ENCODE measurements around the gene CLNK.

Gene CLNK

GRCh38 chr4:10460313-10461047, 224.1 kb downstream of the CLNK start:
- Histone ChIP-seq H3K4me3 (ENCODE audit: low read depth in 1 of 2, low read length in 2 of 2) (no peak overlapping the region), H3K27ac (ENCODE audit: low read depth, low read length) (no peak overlapping the region), H3K9ac (ENCODE audit: low read length) (no peak overlapping the region), H3K27me3 (ENCODE audit: control insufficient read depth in 1 of 2, insufficient read depth in 2 of 2, low read length in 2 of 2) (peaks cover 10 to 25% of the 10 kb centered on the region in 2 donors), H3K9me3 (ENCODE audit: low read length) (no peaks in the 10 kb centered on the region), H3K4me1 (ENCODE audit: insufficient read depth, low read length) (peaks cover 12% of the 10 kb centered on the region), H3K36me3 (ENCODE audit: insufficient read depth, low read length) (no peaks in the 10 kb centered on the region)

GRCh38 chr4:10459305-10459704, 225.3 kb downstream of the CLNK start:
- peaks cover 7% of the 10 kb centered on the region for H3K36me3 ChIP-seq (ENCODE audit: insufficient read depth, low read length)
- no peak overlapping the region for H3K4me3 ChIP-seq (ENCODE audit: low read depth in 1 of 2, low read length in 2 of 2)
- H3K27me3 ChIP-seq (ENCODE audit: control insufficient read depth in 1 of 2, insufficient read depth in 2 of 2, low read length in 2 of 2): peaks cover 10 to 25% of the 10 kb centered on the region in 2 donors
- H3K27ac ChIP-seq (ENCODE audit: low read depth, low read length): no peak overlapping the region
- H3K9me3 ChIP-seq (ENCODE audit: low read length): no peaks in the 10 kb centered on the region
- peaks cover 12% of the 10 kb centered on the region for H3K4me1 ChIP-seq (ENCODE audit: insufficient read depth, low read length)
- H3K9ac ChIP-seq (ENCODE audit: low read length): no peak overlapping the region

- H3K27ac ChIP-seq (ENCODE audit: low read depth, low read length): no peak overlapping the region
- H3K4me1 ChIP-seq (ENCODE audit: insufficient read depth, low read length): peaks cover 12% of the 10 kb centered on the region
- H3K27me3 ChIP-seq (ENCODE audit: control insufficient read depth in 1 of 2, insufficient read depth in 2 of 2, low read length in 2 of 2): peaks cover 10 to 25% of the 10 kb centered on the region in 2 donors
- no peak overlapping the region for H3K9ac ChIP-seq (ENCODE audit: low read length)
- no peaks in the 10 kb centered on the region for H3K9me3 ChIP-seq (ENCODE audit: low read length)
- H3K4me3 ChIP-seq (ENCODE audit: low read depth in 1 of 2, low read length in 2 of 2): peak overlapping the region in 1 of 2 donors; percentile 73
- H3K36me3 ChIP-seq (ENCODE audit: insufficient read depth, low read length): peaks cover 7% of the 10 kb centered on the region
These were observed 226.4 kb downstream of the CLNK start for GRCh38 chr4:10458177-10458576.

- Histone ChIP-seq H3K9me3 (ENCODE audit: low read length) (no peaks in the 10 kb centered on the region), H3K27me3 (ENCODE audit: control insufficient read depth in 1 of 2, insufficient read depth in 2 of 2, low read length in 2 of 2) (peaks cover 10 to 23% of the 10 kb centered on the region in 2 donors), H3K9ac (ENCODE audit: low read length) (no peak within 1 kb of the TSS), H3K4me1 (ENCODE audit: insufficient read depth, low read length) (peaks cover 12% of the 10 kb centered on the region), H3K36me3 (ENCODE audit: insufficient read depth, low read length) (peaks cover 7% of the 10 kb centered on the region), H3K4me3 (ENCODE audit: low read depth in 1 of 2, low read length in 2 of 2) (peak within 1 kb of the TSS; percentile 52 to 73), H3K27ac (ENCODE audit: low read depth, low read length) (peak within 1 kb of the TSS; percentile 36)
These were observed 227.2 kb downstream of the CLNK start, which contains the start of gene ZNF518B for GRCh38 chr4:10457255-10457801. Gene ZNF518B, minus strand, starts transcription at chr4:10457426. Its CDS starts 11,098 bp downstream, at chr4:10446328.

GRCh38 chr4:10456595-10457254, 227.8 kb downstream of the CLNK start:
- peak overlapping the region; percentile 36 for H3K27ac ChIP-seq (ENCODE audit: low read depth, low read length)
- peaks cover 7 to 17% of the 10 kb centered on the region in 2 donors for H3K27me3 ChIP-seq (ENCODE audit: control insufficient read depth in 1 of 2, insufficient read depth in 2 of 2, low read length in 2 of 2)
- H3K36me3 ChIP-seq (ENCODE audit: insufficient read depth, low read length): peaks cover 7% of the 10 kb centered on the region
- no peaks in the 10 kb centered on the region for H3K9me3 ChIP-seq (ENCODE audit: low read length)
- peaks cover 12% of the 10 kb centered on the region for H3K4me1 ChIP-seq (ENCODE audit: insufficient read depth, low read length)
- H3K4me3 ChIP-seq (ENCODE audit: low read depth in 1 of 2, low read length in 2 of 2): peak overlapping the region; percentile 52 to 63
- H3K9ac ChIP-seq (ENCODE audit: low read length): no peak overlapping the region

GRCh38 chr4:10456260-10456594, 228.3 kb downstream of the CLNK start:
- Histone ChIP-seq H3K4me1 (ENCODE audit: insufficient read depth, low read length) (peaks cover 12% of the 10 kb centered on the region), H3K27me3 (ENCODE audit: control insufficient read depth in 1 of 2, insufficient read depth in 2 of 2, low read length in 2 of 2) (peaks cover 7 to 12% of the 10 kb centered on the region in 2 donors), H3K9me3 (ENCODE audit: low read length) (no peaks in the 10 kb centered on the region), H3K9ac (ENCODE audit: low read length) (no peak overlapping the region), H3K27ac (ENCODE audit: low read depth, low read length) (peak overlapping the region; percentile 36), H3K36me3 (ENCODE audit: insufficient read depth, low read length) (peaks cover 7% of the 10 kb centered on the region), H3K4me3 (ENCODE audit: low read depth in 1 of 2, low read length in 2 of 2) (peak overlapping the region; percentile 50 to 63)

- H3K27me3 ChIP-seq (ENCODE audit: control insufficient read depth in 1 of 2, insufficient read depth in 2 of 2, low read length in 2 of 2): peaks cover 0 to 2% of the 10 kb centered on the region in 2 donors
- H3K9me3 ChIP-seq (ENCODE audit: low read length): peaks cover 2% of the 10 kb centered on the region
These were observed 229.4 kb downstream of the CLNK start for GRCh38 chr4:10455133-10455532.

GRCh38 chr4:10454726-10455125, 229.8 kb downstream of the CLNK start:
- Histone ChIP-seq H3K27me3 (ENCODE audit: control insufficient read depth in 1 of 2, insufficient read depth in 2 of 2, low read length in 2 of 2) (no peaks in the 10 kb centered on the region), H3K4me1 (ENCODE audit: insufficient read depth, low read length) (peaks cover 12% of the 10 kb centered on the region), H3K36me3 (ENCODE audit: insufficient read depth, low read length) (peaks cover 16% of the 10 kb centered on the region), H3K27ac (ENCODE audit: low read depth, low read length) (no peak overlapping the region), H3K9ac (ENCODE audit: low read length) (no peak overlapping the region), H3K9me3 (ENCODE audit: low read length) (peaks cover 4% of the 10 kb centered on the region), H3K4me3 (ENCODE audit: low read depth in 1 of 2, low read length in 2 of 2) (no peak overlapping the region)

More at GRCh38 chr4:10455133-10455532, 229.4 kb downstream of the CLNK start:
- Histone ChIP-seq H3K36me3 (ENCODE audit: insufficient read depth, low read length) (peaks cover 12% of the 10 kb centered on the region), H3K4me3 (ENCODE audit: low read depth in 1 of 2, low read length in 2 of 2) (no peak overlapping the region), H3K9ac (ENCODE audit: low read length) (no peak overlapping the region), H3K27ac (ENCODE audit: low read depth, low read length) (no peak overlapping the region), H3K4me1 (ENCODE audit: insufficient read depth, low read length) (peaks cover 12% of the 10 kb centered on the region)

GRCh38 chr4:10454121-10454520, 230.4 kb downstream of the CLNK start:
- peaks cover 4% of the 10 kb centered on the region for H3K9me3 ChIP-seq (ENCODE audit: low read length)
- no peaks in the 10 kb centered on the region for H3K27me3 ChIP-seq (ENCODE audit: control insufficient read depth in 1 of 2, insufficient read depth in 2 of 2, low read length in 2 of 2)
- no peak overlapping the region for H3K4me3 ChIP-seq (ENCODE audit: low read depth in 1 of 2, low read length in 2 of 2)
- H3K9ac ChIP-seq (ENCODE audit: low read length): no peak overlapping the region
- peaks cover 18% of the 10 kb centered on the region for H3K36me3 ChIP-seq (ENCODE audit: insufficient read depth, low read length)
- H3K27ac ChIP-seq (ENCODE audit: low read depth, low read length): no peak overlapping the region
- H3K4me1 ChIP-seq (ENCODE audit: insufficient read depth, low read length): peaks cover 12% of the 10 kb centered on the region

GRCh38 chr4:10448991-10449390, 235.6 kb downstream of the CLNK start:
- Histone ChIP-seq H3K4me1 (ENCODE audit: insufficient read depth, low read length) (no peaks in the 10 kb centered on the region), H3K27me3 (ENCODE audit: control insufficient read depth in 1 of 2, insufficient read depth in 2 of 2, low read length in 2 of 2) (no peaks in the 10 kb centered on the region), H3K27ac (ENCODE audit: low read depth, low read length) (no peak overlapping the region), H3K9me3 (ENCODE audit: low read length) (peaks cover 32% of the 10 kb centered on the region), H3K9ac (ENCODE audit: low read length) (no peak overlapping the region), H3K36me3 (ENCODE audit: insufficient read depth, low read length) (peaks cover 32% of the 10 kb centered on the region), H3K4me3 (ENCODE audit: low read depth in 1 of 2, low read length in 2 of 2) (no peak overlapping the region)

- H3K9me3 ChIP-seq (ENCODE audit: low read length): peaks cover 21% of the 10 kb centered on the region
These were observed 241.6 kb downstream of the CLNK start for GRCh38 chr4:10442976-10443375.

More at GRCh38 chr4:10442976-10443375, 241.6 kb downstream of the CLNK start:
- Histone ChIP-seq H3K4me1 (ENCODE audit: insufficient read depth, low read length) (no peaks in the 10 kb centered on the region), H3K36me3 (ENCODE audit: insufficient read depth, low read length) (peaks cover 21% of the 10 kb centered on the region), H3K27ac (ENCODE audit: low read depth, low read length) (no peak overlapping the region), H3K4me3 (ENCODE audit: low read depth in 1 of 2, low read length in 2 of 2) (no peak overlapping the region), H3K9ac (ENCODE audit: low read length) (no peak overlapping the region), H3K27me3 (ENCODE audit: control insufficient read depth in 1 of 2, insufficient read depth in 2 of 2, low read length in 2 of 2) (no peaks in the 10 kb centered on the region)
